Measurements from ENCODE around the gene VPS13D.

The VPS13D gene

GRCh38 chr1:12410351-12410750 lies 180.5 kb downstream of the VPS13D start:
- no peak for DNase-seq

GRCh38 chr1:12411098-12411497 lies 181.3 kb downstream of the VPS13D start:
- DNase-seq, result no peak

GRCh38 chr1:12411747-12412146 lies 181.9 kb downstream of the VPS13D start:
- no peak for DNase-seq

GRCh38 chr1:12412439-12412838 lies 182.6 kb downstream of the VPS13D start:
- DNase-seq, result no peak

- peak; percentile 8 for DNase-seq
Observed at GRCh38 chr1:12413664-12414410, 184.0 kb downstream of the VPS13D start.

GRCh38 chr1:12414444-12415018 lies 184.7 kb downstream of the VPS13D start:
- DNase-seq, result no peak

- no peak for DNase-seq
Observed at GRCh38 chr1:12415038-12415466, 185.2 kb downstream of the VPS13D start.

GRCh38 chr1:12416101-12416500 lies 186.3 kb downstream of the VPS13D start:
- no peak for DNase-seq

GRCh38 chr1:12416744-12417143 lies 186.9 kb downstream of the VPS13D start:
- peak; percentile 35 for DNase-seq

- no peak for DNase-seq
Observed at GRCh38 chr1:12417389-12417788, 187.6 kb downstream of the VPS13D start.

GRCh38 chr1:12420171-12420570 lies 190.3 kb downstream of the VPS13D start:
- no peak for DNase-seq

- no peak for DNase-seq
Observed at GRCh38 chr1:12422488-12422887, 192.7 kb downstream of the VPS13D start.

GRCh38 chr1:12424087-12424529 lies 194.3 kb downstream of the VPS13D start:
- DNase-seq, result no peak

- DNase-seq, result no peak
Observed at GRCh38 chr1:12424793-12425192, 195.0 kb downstream of the VPS13D start.

GRCh38 chr1:12426030-12426429 lies 196.2 kb downstream of the VPS13D start:
- no peak for DNase-seq

GRCh38 chr1:12428334-12428733 lies 198.5 kb downstream of the VPS13D start:
- no peak for DNase-seq

GRCh38 chr1:12430525-12430924 lies 200.7 kb downstream of the VPS13D start:
- no peak for DNase-seq

GRCh38 chr1:12432897-12433296 lies 203.1 kb downstream of the VPS13D start:
- DNase-seq, result no peak

GRCh38 chr1:12433323-12434053 lies 203.7 kb downstream of the VPS13D start:
- DNase-seq, result no peak

GRCh38 chr1:12434174-12434573 lies 204.3 kb downstream of the VPS13D start:
- no peak for DNase-seq

GRCh38 chr1:12434686-12435085 lies 204.9 kb downstream of the VPS13D start:
- DNase-seq, result no peak

GRCh38 chr1:12435639-12436344 lies 206.0 kb downstream of the VPS13D start:
- no peak for DNase-seq

GRCh38 chr1:12436345-12436658 lies 206.5 kb downstream of the VPS13D start:
- no peak for DNase-seq

Data from DMS79 (cell line).